IPS-15b (cell line): Measurements from ENCODE around the gene NPRL2.

Source experiments
- H3K27me3 ChIP-seq: one replicate; pipeline ENCODE4 v1.6.1; 2013; ENCODE audit warnings: low read length; ENCODE audit not compliant: control insufficient read depth, insufficient read depth
- H3K36me3 ChIP-seq: one replicate; pipeline ENCODE4 v1.6.1; 2013; ENCODE audit warnings: low read length; ENCODE audit not compliant: control insufficient read depth, insufficient read depth
- H3K4me1 ChIP-seq: one replicate; pipeline ENCODE4 v1.6.1; 2013; ENCODE audit warnings: mild to moderate bottlenecking, low read length; ENCODE audit not compliant: control insufficient read depth, insufficient read depth
- H3K4me3 ChIP-seq: one replicate; pipeline ENCODE4 v1.5.1; 2013; ENCODE audit warnings: low read depth, low read length
- H3K9ac ChIP-seq: one replicate; pipeline ENCODE4 v1.6.1; 2013; ENCODE audit warnings: low read depth, mild to moderate bottlenecking, low read length
- H3K9me3 ChIP-seq: one replicate; pipeline ENCODE4 v1.6.1; 2013; ENCODE audit warnings: mild to moderate bottlenecking, low read length; ENCODE audit not compliant: control insufficient read depth, insufficient read depth

Gene NPRL2

GRCh38 chr3:50342813-50343633, 7.6 kb downstream of the NPRL2 start:
- Histone ChIP-seq H3K9ac (no peak overlapping the region), H3K4me1 (peaks cover 5% of the 10 kb centered on the region), H3K36me3 (peaks cover 5% of the 10 kb centered on the region), H3K4me3 (no peak overlapping the region), H3K9me3 (no peaks in the 10 kb centered on the region), H3K27me3 (peaks cover 79% of the 10 kb centered on the region)

- no peaks in the 10 kb centered on the region for H3K9me3 ChIP-seq
- H3K9ac ChIP-seq, result no peak overlapping the region
- no peak overlapping the region for H3K4me3 ChIP-seq
- peaks cover 3% of the 10 kb centered on the region for H3K4me1 ChIP-seq
- no peaks in the 10 kb centered on the region for H3K36me3 ChIP-seq
- peaks cover 80% of the 10 kb centered on the region for H3K27me3 ChIP-seq
These were observed 8.5 kb downstream of the NPRL2 start for GRCh38 chr3:50341996-50342650.

- Histone ChIP-seq H3K27me3 (peaks cover 77% of the 10 kb centered on the region), H3K4me3 (peak overlapping the region; percentile 58), H3K9ac (no peak overlapping the region), H3K9me3 (no peaks in the 10 kb centered on the region), H3K36me3 (no peaks in the 10 kb centered on the region), H3K4me1 (peaks cover 3% of the 10 kb centered on the region)
These were observed 9.0 kb downstream of the NPRL2 start for GRCh38 chr3:50341537-50341936.

- Histone ChIP-seq H3K9me3 (no peaks in the 10 kb centered on the region), H3K4me1 (peaks cover 3% of the 10 kb centered on the region), H3K27me3 (peaks cover 70% of the 10 kb centered on the region), H3K36me3 (no peaks in the 10 kb centered on the region), H3K9ac (peak within 1 kb of the TSS; percentile 24), H3K4me3 (peak within 1 kb of the TSS; percentile 58)
These were observed 9.9 kb downstream of the NPRL2 start, which contains the start of gene RASSF1 for GRCh38 chr3:50340448-50341329. RASSF1 (minus strand) TSS chr3:50340836; CDS start chr3:50340805, 31 bp downstream.

GRCh38 chr3:50340147-50340447, 10.5 kb downstream of the NPRL2 start:
- Histone ChIP-seq H3K27me3 (peaks cover 67% of the 10 kb centered on the region), H3K9ac (no peak overlapping the region)

GRCh38 chr3:50339485-50340146, 11.0 kb downstream of the NPRL2 start:
- H3K27me3 ChIP-seq, result peaks cover 62% of the 10 kb centered on the region
- peak overlapping the region; percentile 58 for H3K4me3 ChIP-seq
- no peak overlapping the region for H3K9ac ChIP-seq
- no peaks in the 10 kb centered on the region for H3K9me3 ChIP-seq
- H3K4me1 ChIP-seq, result peaks cover 4% of the 10 kb centered on the region
- no peaks in the 10 kb centered on the region for H3K36me3 ChIP-seq

More at GRCh38 chr3:50340147-50340447, 10.5 kb downstream of the NPRL2 start:
- peak overlapping the region; percentile 58 for H3K4me3 ChIP-seq
- H3K36me3 ChIP-seq, result no peaks in the 10 kb centered on the region
- H3K9me3 ChIP-seq, result no peaks in the 10 kb centered on the region
- peaks cover 3% of the 10 kb centered on the region for H3K4me1 ChIP-seq

GRCh38 chr3:50338965-50339364, 11.6 kb downstream of the NPRL2 start:
- Histone ChIP-seq H3K9me3 (no peaks in the 10 kb centered on the region), H3K9ac (no peak overlapping the region), H3K4me3 (no peak overlapping the region), H3K36me3 (no peaks in the 10 kb centered on the region), H3K27me3 (peaks cover 56% of the 10 kb centered on the region), H3K4me1 (peaks cover 6% of the 10 kb centered on the region)

GRCh38 chr3:50337175-50337861, 13.3 kb downstream of the NPRL2 start:
- peak overlapping the region; percentile 95 for H3K4me3 ChIP-seq
- no peaks in the 10 kb centered on the region for H3K9me3 ChIP-seq
- H3K36me3 ChIP-seq, result peaks cover 5% of the 10 kb centered on the region
- H3K9ac ChIP-seq, result peak overlapping the region; percentile 91
- peaks cover 41% of the 10 kb centered on the region for H3K27me3 ChIP-seq
- peaks cover 6% of the 10 kb centered on the region for H3K4me1 ChIP-seq

GRCh38 chr3:50336452-50337174, 14.0 kb downstream of the NPRL2 start:
- Histone ChIP-seq H3K4me3 (peak overlapping the region; percentile 95), H3K9me3 (no peaks in the 10 kb centered on the region), H3K4me1 (peaks cover 6% of the 10 kb centered on the region), H3K9ac (peak overlapping the region; percentile 91), H3K27me3 (peaks cover 34% of the 10 kb centered on the region), H3K36me3 (peaks cover 9% of the 10 kb centered on the region)

GRCh38 chr3:50334339-50335075, 16.1 kb downstream of the NPRL2 start:
- H3K4me3 ChIP-seq, result peak overlapping the region; percentile 18
- peaks cover 14% of the 10 kb centered on the region for H3K27me3 ChIP-seq
- peaks cover 24% of the 10 kb centered on the region for H3K36me3 ChIP-seq
- no peak overlapping the region for H3K9ac ChIP-seq
- H3K4me1 ChIP-seq, result peaks cover 3% of the 10 kb centered on the region
- H3K9me3 ChIP-seq, result no peaks in the 10 kb centered on the region
